Measurements from ENCODE around the gene GMPR.
"Not testable (repeated sequence)": the region's sequence is repeated elsewhere in the genome, so short reads cannot be mapped to it uniquely, and the experiment has no call there.

GMPR gene

DNA sequence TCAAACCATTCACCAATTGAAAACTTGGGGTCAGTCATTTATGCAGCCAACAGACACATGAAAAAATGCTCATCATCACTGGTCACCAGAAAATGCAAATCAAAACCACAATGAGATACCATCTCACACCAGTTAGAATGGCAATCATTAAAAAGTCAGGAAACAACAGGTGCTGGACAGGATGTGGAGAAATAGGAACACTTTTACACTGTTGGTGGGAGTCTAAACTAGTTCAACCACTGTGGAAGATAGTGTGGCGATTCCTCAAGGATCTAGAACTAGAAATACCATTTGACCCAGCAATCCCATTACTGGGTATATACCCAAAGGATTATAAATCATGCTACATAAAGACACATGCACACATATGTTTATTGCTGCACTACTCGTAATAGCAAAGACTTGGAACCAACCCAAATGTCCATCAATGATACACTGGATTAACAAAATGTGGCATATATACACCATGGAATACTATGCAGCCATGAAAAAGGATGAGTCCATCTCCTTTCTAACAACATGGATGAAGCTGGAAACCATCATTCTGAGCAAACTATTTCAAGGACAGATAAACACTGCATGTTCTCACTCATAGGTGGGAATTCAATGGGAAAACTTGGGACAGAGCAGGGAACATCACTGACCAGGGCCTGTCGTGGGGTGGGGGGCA is 13.2 kb upstream of the GMPR start:
- DNase-seq (ENCODE audit: low read depth) = not testable (repeated sequence)

DNA sequence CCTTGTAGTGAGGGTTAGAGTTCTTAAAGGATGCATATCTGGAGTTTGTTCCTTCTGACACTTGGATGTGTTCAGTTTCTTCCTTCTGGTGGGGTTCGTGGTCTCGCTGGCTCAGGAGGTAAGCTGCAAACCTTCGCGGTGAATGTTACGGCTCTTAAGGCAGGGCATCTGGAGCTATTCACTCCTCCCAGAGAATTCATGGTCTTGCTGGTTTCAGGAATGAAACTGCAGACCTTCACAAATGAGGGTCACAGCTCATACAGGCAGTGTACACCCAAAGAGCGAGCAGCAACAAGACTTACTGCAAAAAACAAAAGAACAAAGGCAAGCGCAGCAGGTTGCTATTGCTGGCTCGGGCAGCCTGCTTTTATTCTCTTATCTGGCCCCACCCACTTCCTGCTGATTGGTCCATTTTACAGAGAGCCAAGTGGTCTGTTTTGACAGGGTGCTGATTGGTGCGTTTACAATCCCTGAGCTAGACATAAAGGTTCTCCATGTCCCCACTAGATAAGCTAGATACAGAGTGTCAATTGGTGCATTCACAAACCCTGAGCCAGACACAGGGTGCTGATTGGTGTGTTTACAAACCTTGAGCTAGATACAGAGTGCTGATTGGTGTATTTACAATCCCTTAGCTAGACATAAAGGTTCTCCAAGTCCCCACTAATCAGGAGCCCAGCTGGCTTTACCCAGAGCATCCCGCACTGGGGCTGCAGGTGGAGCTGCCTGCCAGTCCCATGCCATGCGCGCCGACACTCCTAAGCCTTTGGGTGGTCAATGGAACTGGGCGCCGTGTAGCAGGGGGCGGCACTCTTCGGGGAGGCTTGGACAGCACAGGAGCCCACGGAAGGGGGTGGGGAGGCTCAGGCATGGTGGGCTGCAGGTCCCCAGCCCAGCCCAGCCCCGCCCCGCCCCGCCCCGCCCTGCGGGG is 12.0 kb upstream of the GMPR start:
- not testable (repeated sequence) for DNase-seq (ENCODE audit: low read depth)

DNA sequence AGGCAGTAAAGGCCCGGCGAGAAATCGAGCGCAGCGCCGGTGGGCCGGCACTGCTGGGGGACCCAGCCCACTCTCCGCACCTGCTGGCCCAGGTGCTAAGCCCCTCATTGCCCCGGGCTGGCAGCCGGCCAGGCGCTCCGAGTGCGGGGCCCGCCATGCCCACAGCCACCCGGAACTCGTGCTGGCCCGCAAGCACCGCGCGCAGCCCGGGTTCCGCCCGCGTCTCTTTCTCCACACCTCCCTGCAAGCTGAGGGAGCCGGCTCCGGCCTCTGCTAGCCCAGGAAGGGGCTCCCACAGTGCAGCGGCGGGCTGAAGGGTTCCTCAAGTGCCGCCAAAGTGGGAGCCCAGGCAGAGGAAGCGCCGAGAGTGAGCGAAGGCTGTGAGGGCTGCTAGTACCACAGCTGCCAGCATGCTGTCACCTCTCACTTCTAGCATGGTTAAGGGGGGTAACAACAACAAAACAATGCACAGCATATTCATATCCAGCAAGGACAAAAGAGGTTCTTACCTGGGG is 11.3 kb upstream of the GMPR start:
- DNase-seq (ENCODE audit: low read depth) = no peak

DNA sequence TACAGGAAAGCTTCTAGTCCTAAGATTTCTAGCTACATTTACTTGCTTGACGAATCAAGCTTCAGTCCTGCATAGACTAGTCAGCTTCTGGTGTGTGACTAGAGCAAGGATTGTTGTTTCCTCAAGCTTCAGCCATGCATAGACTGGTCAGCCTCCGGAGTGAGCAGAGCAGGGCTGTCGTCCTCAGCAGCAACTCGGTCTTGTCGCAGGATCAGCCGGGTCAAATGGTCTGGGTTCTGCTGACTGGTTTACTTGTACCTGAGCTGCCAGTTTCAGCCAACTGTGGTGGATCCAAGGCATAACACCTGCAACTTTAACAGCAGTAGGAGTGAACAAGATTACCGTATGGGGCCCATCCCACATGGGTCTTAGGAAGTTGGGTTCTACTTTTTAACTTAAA is 10.8 kb upstream of the GMPR start:
- DNase-seq (ENCODE audit: low read depth) = no peak

DNA sequence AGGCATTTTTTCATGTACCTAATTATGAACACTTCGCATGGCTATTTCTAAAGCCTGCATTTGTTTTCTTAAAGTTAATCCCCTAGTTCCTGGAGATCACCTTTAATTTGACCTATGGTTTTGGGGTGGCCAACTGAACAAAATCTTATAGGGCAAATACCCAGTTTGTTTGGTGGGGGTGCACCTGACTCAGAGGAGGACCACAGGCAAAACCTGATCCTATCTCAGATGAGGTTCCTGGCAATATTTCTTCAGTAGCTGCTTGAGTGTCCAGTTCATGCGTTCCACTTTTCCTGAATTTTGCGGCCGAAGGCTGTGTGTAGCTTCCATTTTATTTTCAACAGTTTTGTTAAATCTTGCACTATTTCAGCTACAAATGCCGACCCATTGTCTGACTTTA is 10.3 kb upstream of the GMPR start:
- no peak for DNase-seq (ENCODE audit: low read depth)

DNA sequence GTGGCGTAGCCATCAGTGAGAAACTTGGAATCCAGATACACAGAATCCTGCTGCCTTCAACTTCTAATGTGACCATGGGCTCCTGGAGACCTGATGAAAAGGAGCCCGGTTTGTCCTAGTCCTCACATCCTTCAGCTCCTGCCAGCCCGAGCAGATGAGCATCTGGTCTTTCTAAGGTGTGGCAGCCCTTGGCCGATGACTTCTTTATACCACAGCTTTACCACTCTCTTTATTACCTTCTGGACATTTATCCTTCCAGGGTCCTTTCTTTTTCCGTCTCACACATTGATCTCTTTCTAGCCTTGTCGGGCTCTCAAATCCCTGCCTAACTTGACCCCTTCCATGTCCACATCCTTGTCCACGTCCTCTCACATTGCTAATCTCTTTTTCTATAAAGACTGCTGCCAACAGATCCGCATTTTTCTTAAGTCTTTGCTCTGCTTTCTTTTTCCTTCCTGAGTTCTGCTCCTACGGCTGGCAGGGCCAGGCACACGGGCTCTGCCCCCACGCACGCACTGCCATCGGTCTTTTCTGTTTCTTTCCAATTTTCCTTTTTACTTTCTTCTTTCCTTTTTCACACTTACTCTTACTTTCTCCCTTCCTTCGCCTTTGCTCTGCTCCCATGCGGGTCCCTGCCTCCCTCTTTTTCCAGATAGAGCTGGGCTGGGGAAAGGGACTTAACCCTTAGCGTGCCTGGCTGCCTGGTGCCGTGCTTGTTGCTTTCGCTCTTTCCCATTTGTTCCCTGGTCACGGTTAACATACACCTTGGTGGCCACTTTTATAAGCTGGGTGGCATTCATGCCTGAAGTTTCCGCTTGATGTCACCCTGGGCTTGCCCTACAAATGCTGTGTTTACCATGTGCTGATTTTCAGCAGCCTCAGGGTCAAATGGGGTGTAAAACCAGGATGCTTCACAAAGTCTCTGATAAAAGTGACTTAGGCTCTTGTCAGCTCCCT is 9.4 kb upstream of the GMPR start:
- no peak for DNase-seq (ENCODE audit: low read depth)

DNA sequence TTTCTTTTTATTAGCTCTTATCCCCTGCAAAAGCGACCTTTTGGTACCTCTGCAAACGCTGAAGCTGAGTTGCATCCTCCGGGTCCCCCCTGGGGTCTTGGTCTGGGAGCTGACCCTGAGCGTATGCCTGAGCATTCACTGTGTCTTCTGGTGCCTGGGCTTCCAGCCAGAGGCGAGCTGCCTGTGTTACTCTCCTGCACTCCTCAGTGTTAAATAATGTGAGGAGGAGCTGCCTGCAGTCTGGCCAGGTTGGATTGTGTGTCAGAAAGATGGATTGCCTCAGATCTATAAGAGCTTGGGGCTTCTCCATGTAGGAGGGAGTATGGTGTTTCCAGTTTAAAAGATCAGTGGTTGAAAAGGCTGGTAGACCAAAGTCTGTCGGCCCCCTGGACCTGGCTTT is 8.7 kb upstream of the GMPR start:
- no peak for DNase-seq (ENCODE audit: low read depth)

DNA sequence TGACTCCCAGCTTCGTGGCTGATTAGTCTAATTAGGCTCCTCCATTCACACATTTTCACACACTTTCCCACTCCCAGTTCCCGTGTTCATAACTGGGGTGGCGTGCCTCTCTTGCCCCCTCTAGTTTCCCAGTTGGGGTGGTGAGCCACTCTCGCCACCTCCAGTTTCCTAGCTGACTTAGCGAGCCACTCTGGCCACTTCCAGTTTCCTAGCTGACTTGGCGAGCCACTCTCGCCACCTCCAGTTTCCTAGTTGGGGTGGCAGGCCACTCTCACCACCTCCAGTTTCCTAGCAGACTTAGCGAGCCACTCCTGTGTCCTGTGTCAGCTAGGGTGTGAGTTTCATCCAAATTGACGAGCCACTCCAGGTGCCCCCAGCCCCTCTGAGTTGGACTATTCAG is 7.4 kb upstream of the GMPR start:
- no peak for DNase-seq (ENCODE audit: low read depth)

DNA sequence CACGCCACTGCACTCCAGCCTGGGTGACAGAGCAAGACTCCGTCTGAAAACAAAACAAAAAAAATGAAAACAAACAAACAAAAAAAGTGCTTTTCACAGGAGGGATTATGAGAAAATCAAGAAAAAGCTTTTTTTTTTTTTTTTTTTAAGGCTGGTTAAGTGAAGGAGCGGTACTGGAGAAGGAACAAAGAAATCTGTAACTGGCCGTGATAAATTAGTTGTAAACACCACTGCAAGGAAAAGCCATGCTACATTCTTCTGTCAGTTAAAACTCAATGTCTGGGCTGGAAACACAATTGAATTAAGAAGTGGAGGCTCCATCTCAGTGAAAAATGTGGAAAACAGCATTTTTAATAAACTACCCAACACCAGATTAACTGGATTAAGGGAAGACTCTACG is 6.3 kb upstream of the GMPR start:
- DNase-seq (ENCODE audit: low read depth) = no peak

DNA sequence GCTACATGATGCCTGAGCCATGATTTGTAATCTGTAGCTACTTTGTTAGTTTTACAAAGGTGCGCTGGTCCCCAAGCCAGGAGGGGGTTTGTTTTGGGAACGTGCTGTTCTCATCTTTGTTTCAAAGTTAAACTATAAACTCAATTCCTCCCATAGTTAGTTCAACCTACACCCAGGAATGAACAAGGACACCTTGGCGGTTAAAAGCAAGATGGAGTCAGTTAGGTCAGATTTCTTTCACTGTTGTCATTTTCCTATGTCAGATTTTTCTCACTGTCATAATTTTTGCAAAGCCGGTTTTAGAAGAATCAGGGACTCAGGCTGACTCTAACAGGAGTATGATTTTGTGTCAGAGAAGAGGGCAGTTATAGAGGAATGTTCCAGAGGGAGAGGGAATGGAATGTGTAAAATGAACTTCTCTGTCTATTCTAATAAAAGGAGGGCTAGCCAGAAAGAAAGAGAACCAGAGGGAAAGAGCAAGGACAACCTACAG is 2.3 kb upstream of the GMPR start:
- no peak for DNase-seq (ENCODE audit: low read depth)

DNA sequence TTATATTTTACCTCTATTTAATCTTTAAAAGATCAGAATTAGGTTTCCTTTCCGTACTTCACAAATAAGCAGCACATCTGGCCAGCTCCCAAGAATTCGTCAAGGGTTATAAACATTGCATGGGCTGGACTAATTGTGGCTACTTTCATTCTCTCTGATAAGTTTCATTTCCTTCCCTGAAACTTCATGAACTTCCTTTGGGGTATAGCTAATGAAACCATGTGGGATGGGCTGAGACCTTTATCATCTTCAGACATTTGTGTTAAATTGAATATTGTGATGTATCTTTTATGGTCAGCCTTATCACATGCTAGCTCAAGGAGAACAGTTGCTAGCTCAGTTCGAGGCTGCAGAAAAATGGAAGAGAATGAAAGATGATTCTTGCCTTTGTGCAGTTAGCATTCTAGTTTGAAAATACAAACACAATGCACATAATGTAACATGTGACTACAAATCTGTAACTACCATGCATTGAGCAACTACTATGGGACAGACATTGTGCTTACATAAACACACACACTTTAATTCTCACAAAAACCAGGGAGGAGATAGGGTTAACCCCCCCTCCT is 1.7 kb upstream of the GMPR start:
- DNase-seq (ENCODE audit: low read depth) = peak; percentile 81

DNA sequence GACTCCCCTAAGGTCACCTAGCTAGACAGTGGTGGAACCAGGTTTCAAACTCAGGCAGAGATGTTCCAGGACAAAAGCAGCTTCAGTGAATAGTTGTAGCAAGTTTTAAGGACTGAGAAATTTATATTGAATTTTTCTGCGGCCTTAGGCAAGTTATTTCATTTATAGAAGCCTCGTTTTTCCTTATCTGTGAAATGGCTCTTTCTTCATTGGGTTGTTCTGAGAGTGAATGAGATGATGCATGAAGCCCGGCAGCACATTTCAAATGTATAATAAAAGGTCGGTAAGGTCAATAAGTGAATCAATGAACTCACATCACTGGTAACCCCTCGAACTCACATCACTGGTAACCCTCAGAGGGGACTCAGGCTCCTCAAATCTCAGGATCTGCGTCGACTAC is 1.1 kb upstream of the GMPR start:
- DNase-seq (ENCODE audit: low read depth) = no peak

DNA sequence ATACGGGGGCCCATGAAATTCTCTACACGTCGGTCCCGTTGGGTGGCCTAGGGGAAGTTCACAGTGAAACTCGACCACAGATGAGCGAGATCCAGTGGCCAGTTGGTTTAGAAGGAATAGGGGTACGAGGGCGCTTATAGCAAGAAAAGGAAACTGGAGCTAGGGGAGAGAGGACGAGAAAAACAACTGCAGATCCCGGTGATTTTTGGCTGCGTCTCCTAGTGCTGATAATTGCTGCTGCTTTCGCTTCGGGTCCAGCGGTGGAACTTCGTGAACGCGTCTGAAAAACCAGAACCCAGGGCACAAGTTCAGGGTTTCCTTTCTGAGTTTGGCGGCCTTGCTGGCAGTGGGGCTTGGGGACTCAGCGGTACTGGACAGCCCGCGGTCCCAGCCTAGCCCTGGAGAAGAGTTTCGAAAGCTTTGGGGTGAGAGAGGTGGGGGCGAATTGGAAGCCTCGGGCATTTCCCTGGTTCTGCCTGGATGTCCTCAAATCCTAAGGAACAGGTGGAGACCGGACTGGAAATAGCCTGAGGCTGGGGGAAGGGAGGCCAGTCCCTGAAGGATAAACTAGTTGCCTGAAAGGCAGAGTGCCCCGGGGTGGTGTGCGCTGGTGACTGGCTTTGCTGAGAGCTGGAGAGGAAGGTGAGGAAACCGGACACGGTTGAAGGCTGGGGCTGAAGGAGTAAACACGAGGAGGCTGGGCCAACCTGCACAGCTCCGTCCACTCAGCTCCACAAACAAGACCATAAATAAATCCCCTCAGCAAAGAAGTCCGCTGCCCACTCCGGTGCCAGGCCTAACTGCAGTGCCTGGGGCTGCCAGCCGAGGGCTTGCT is 793 bp downstream of the GMPR start:
- DNase-seq (ENCODE audit: low read depth) = no peak

DNA sequence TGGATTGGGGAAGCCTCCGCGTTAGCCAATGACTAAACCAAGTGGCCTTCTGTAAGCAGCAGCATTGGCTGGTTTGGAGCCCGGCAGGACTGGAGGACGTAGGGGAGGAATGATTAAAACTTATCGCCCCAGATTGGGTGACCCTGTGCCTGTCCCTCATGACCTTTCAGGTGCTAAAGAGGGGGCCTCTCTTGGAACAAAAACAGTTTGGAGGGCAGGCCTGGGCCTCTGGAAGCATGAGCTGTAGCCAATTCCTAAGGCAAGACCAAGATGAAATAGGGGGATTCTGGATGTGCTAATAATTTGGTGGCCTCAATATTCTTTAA is 1.4 kb downstream of the GMPR start:
- DNase-seq (ENCODE audit: low read depth) = no peak

DNA sequence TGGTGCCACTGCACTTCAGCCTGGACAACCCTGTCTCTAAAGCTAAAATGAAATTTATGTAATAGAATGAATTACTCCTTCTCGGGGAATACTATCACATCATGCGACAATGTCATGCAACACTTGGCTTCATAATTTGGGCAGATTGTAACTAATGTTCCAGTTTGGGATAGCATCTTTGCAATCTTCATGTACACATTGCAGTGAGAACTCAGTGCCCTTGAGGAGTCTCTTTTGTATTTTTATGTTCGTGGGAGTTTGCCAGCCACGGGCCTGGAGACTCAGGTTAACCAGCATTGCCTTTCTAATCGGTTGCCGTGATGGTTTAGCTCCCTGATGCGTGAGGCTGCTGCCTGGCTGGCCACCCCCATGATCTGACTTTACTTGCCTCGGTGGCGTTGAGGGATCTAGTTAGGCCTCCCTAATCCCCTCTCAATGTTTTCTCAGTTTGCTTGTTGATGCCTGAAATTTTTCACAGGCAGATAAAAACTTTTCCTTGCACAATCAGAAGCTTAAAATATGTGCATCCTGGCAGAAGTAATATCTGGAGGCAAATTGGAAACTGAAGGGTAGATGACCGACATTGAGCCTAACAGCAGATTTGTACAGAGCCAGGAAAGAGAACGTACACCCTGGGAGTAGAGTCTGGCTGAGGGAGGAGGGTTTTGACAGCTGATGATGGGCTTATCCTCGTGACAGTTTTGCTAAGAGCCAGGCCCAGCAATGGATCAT is 2.4 kb downstream of the GMPR start:
- no peak for DNase-seq (ENCODE audit: low read depth)

DNA sequence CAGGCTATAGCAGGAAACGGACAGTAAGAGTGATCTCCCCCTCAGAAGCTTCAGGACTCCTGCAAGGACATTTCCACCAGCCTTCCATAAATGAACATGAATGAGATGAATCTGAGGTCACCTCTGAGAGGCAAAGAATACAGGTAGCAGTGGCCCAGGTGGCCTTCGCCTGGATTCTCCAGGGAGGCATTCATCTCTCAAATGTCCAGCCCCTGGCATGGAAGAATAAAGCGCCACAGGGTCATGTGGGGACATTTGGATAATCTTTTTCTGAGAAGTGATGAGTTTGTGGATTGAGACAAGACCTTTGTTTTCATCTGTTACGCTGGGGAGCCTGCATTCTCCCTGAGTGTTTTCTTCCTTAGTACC is 2.9 kb downstream of the GMPR start:
- no peak for DNase-seq (ENCODE audit: low read depth)

DNA sequence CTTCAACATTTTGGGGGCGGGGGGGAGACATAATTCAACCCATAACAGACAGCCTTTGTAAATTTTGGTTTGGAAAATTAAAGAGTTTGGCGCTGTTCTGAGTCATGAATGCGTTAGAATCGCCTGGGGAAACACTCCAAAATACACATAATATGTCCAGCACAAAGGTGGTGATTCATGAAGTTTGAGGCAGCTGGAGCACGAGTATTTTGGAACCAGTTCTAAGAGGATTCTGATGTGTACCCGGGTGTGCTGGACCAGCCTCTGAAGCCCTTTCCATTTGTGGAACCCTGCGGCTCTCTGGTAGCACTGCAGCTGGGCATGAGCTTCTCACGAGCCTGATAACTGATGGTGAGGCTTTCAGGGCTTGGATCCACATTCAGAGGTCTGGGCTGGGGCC is 4.7 kb downstream of the GMPR start:
- DNase-seq (ENCODE audit: low read depth) = no peak

DNA sequence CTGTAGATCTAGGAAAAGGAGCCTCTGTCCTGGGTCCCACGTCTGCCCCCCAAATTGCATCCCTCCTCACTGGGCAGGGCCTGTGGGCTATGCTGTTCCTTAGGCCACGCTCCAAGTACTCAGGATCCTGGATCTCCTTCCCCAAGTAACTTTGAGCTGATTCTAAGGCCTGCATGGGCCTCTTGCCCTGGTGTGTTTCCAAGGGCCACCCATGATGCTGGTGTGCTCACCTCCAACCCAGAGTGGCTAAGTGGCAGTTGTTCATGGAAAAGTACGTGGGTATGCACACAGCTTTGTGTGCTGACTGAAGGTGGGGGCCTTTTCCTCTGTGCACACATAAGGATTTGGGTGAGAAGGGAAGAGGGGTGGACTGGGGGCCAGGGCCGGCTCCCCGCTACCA is 5.3 kb downstream of the GMPR start:
- DNase-seq (ENCODE audit: low read depth) = no peak

DNA sequence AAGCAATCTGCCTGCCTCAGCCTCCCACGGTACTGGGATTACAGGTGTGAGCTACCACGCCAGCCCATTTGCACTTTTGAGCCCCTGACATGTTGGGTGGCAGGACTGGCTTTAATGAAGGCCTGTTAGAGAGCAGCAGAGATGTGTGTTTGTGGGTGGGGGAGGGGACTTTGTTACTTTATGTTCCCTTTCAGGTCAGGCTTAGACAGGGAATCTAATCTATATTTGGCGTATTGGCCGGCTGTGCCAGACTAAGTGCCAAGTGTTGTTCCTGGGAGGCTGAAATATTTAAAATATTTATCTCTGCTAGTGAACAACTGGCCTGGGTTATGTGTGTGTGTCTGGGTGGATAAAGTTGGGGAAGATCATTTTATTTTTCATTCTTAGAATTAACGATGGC is 6.1 kb downstream of the GMPR start:
- no peak for DNase-seq (ENCODE audit: low read depth)

DNA sequence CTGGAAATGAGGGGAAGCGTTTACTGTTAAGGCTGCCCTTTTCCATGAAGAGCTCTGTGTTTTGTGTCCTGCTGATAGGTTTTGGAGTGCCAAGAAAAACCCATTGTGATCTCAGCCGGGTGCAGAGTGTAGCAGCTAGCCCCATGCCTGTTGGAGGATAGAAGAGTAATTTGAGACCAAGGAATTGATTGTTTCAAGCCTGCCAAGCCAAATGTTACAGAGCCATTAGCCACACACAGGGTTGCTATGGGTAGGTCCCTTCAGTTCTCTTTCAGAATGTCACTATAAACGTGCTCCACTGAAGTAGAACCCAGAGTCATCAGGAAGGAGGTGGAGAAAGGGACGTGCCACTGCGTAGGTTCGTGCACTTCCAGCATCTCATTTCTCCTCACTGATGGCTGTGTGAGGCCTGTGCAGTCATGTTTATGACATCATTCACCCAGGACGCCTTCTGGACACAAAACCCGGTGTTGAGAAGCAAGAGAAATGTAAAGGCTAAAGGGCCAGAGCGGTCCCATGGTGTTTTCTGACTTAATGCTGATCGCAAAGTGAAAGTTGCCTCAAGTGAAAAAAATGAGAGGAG is 6.6 kb downstream of the GMPR start:
- DNase-seq (ENCODE audit: low read depth) = no peak
